Measurements from ENCODE around the gene DGCR6L.
"Not testable (repeated sequence)": the region's sequence is repeated elsewhere in the genome, so short reads cannot be mapped to it uniquely, and the experiment has no call there.

DNA sequence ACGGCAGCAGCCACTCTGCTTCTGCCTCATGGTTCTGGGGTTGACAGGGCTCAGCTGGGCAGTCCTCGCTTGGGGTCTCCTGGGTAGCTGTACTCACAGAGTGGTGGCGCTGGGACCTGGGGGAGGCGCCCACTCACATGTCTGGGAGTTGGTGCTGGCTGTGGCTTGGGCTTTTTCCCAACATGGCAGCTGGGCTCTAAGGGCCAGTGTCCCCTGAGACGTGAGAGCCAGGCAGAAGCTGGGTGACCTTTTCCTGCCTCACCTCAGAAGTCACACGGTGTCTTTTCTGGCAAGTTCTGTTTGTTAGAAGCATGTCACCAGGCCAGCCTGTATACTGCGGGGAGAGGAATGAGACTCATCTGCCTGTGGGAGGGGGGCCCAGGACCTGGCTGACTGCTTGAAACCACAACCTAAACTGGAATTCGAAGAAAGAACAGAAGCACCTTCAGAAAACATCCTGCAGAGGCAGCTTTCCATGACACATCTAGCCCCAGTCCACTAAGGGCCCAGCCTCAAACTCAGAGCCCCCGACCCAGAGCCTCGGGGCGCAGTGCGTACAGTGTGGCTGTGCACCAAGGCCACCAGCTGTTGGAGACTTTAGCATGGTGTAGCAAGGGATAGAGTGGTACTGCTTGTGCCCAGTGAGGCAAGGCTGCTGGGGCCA is 14.5 kb downstream of the DGCR6L start:
- not testable (repeated sequence) for TF ChIP-seq POLR2A (IDR thresholded peaks at IDR 0.05; ENCODE audit: low read depth, low read length); TAF1 (IDR thresholded peaks at IDR 0.05; ENCODE audit: borderline replicate concordance, low read depth, low read length)
